ENCODE measurements around the gene NEB.
"Not testable (repeated sequence)": the region's sequence is repeated elsewhere in the genome, so short reads cannot be mapped to it uniquely, and the experiment has no call there.

NEB gene

GRCh38 chr2:151609705-151610104 lies 124.6 kb downstream of the NEB start:
- DNase-seq, result no peak

GRCh38 chr2:151607459-151608424 lies 126.5 kb downstream of the NEB start:
- not testable (repeated sequence) for DNase-seq

- DNase-seq, result not testable (repeated sequence)
Measured at GRCh38 chr2:151603530-151603929, 130.7 kb downstream of the NEB start.

- DNase-seq, result not testable (repeated sequence)
Measured at GRCh38 chr2:151602402-151602801, 131.9 kb downstream of the NEB start.

GRCh38 chr2:151601803-151602202 lies 132.5 kb downstream of the NEB start:
- not testable (repeated sequence) for DNase-seq

- not testable (repeated sequence) for DNase-seq
Measured at GRCh38 chr2:151596903-151597608, 137.2 kb downstream of the NEB start.

- not testable (repeated sequence) for DNase-seq
Measured at GRCh38 chr2:151591908-151592255, 142.4 kb downstream of the NEB start.

GRCh38 chr2:151591250-151591907 lies 142.9 kb downstream of the NEB start:
- not testable (repeated sequence) for DNase-seq

- DNase-seq, result not testable (repeated sequence)
Measured at GRCh38 chr2:151581300-151581699, 153.0 kb downstream of the NEB start.

GRCh38 chr2:151580697-151581096 lies 153.6 kb downstream of the NEB start:
- DNase-seq, result not testable (repeated sequence)

GRCh38 chr2:151577116-151577515 lies 157.2 kb downstream of the NEB start:
- DNase-seq, result no peak

GRCh38 chr2:151576080-151576479 lies 158.2 kb downstream of the NEB start:
- DNase-seq, result no peak

- DNase-seq, result no peak
Measured at GRCh38 chr2:151575338-151575737, 158.9 kb downstream of the NEB start.

GRCh38 chr2:151570191-151570590 lies 164.1 kb downstream of the NEB start:
- DNase-seq, result no peak

GRCh38 chr2:151569167-151569566 lies 165.1 kb downstream of the NEB start:
- no peak for DNase-seq

- no peak for DNase-seq
Measured at GRCh38 chr2:151568501-151568900, 165.8 kb downstream of the NEB start.

GRCh38 chr2:151567006-151567405 lies 167.3 kb downstream of the NEB start:
- DNase-seq, result no peak

GRCh38 chr2:151562398-151562797 lies 171.9 kb downstream of the NEB start:
- no peak for DNase-seq

- DNase-seq, result no peak
Measured at GRCh38 chr2:151560289-151560688, 174.0 kb downstream of the NEB start.

GRCh38 chr2:151559431-151559830 lies 174.8 kb downstream of the NEB start:
- DNase-seq, result not testable (repeated sequence)

- DNase-seq, result not testable (repeated sequence)
Measured at GRCh38 chr2:151557883-151558282, 176.4 kb downstream of the NEB start.

GRCh38 chr2:151556121-151556520 lies 178.2 kb downstream of the NEB start:
- no peak for DNase-seq

- no peak for DNase-seq
Measured at GRCh38 chr2:151552287-151552686, 182.0 kb downstream of the NEB start.

All from activated naive CD4-positive, alpha-beta T cell treated with anti-CD3 and anti-CD28 coated beads, Interleukin-2, amount 50 U/mL, for 16 hours (primary cell).